T-helper 2 cell (primary cell): ENCODE data around the gene ASCC3.
A peak's percentile ranks its signal among the peaks of the same experiment; 100 is the strongest.
"Not testable (repeated sequence)": the region's sequence is repeated elsewhere in the genome, so short reads cannot be mapped to it uniquely, and the experiment has no call there.

ENCODE experiments used
- DNase-seq, 5 experiments: peaks; one replicate each; pipeline versions ENCODE4 v3.0.0 to v3.0.0-alpha.2; 2012 to 2022

ASCC3 gene

GRCh38 chr6:100796049-100796823 lies 84.9 kb downstream of the ASCC3 start:
- DNase-seq: no peak

GRCh38 chr6:100790084-100790483 lies 91.0 kb downstream of the ASCC3 start:
- peak in 1 of 5 experiments; percentile 10 for DNase-seq

- no peak for DNase-seq
These were observed 95.1 kb downstream of the ASCC3 start for GRCh38 chr6:100785982-100786381.

GRCh38 chr6:100780648-100781047 lies 100.5 kb downstream of the ASCC3 start:
- no peak for DNase-seq

- DNase-seq: no peak
These were observed 105.5 kb downstream of the ASCC3 start for GRCh38 chr6:100775667-100776066.

GRCh38 chr6:100774681-100775080 lies 106.4 kb downstream of the ASCC3 start:
- no peak for DNase-seq

GRCh38 chr6:100768816-100769351 lies 112.2 kb downstream of the ASCC3 start:
- DNase-seq: no peak

GRCh38 chr6:100763617-100764241 lies 117.4 kb downstream of the ASCC3 start:
- no peak for DNase-seq

GRCh38 chr6:100761841-100762240 lies 119.3 kb downstream of the ASCC3 start:
- DNase-seq: no peak

GRCh38 chr6:100758386-100758785 lies 122.7 kb downstream of the ASCC3 start:
- not testable (repeated sequence) for DNase-seq

GRCh38 chr6:100753421-100753820 lies 127.7 kb downstream of the ASCC3 start:
- no peak for DNase-seq

- no peak for DNase-seq
These were observed 129.5 kb downstream of the ASCC3 start for GRCh38 chr6:100751590-100751989.

- no peak for DNase-seq
These were observed 135.6 kb downstream of the ASCC3 start for GRCh38 chr6:100745419-100746041.

- DNase-seq: no peak
These were observed 140.7 kb downstream of the ASCC3 start for GRCh38 chr6:100740439-100740838.

GRCh38 chr6:100737720-100738119 lies 143.4 kb downstream of the ASCC3 start:
- DNase-seq: peak in 1 of 5 experiments; percentile 84

GRCh38 chr6:100731411-100731810 lies 149.7 kb downstream of the ASCC3 start:
- DNase-seq: no peak

- DNase-seq: no peak
These were observed 150.8 kb downstream of the ASCC3 start for GRCh38 chr6:100730001-100730980.

GRCh38 chr6:100726666-100727065 lies 154.5 kb downstream of the ASCC3 start:
- DNase-seq: no peak

GRCh38 chr6:100724696-100725095 lies 156.4 kb downstream of the ASCC3 start:
- DNase-seq: no peak

- DNase-seq: no peak
These were observed 156.9 kb downstream of the ASCC3 start for GRCh38 chr6:100724222-100724621.

GRCh38 chr6:100721256-100721655 lies 159.9 kb downstream of the ASCC3 start:
- no peak for DNase-seq
